NB4 (cell line): ENCODE measurements around the gene MPPE1.

ENCODE experiments used
- TF ChIP-seq, protein P1 (sequence below): IDR thresholded peaks from 2 replicates; pipeline ENCODE4 v1.6.1; 2011; ENCODE audit warnings: low read depth, low read length
- TF ChIP-seq, protein P2 (sequence below): IDR thresholded peaks from one replicate; pipeline ENCODE4 v1.5.1; 2012; ENCODE audit warnings: low read depth, low read length

DNA sequence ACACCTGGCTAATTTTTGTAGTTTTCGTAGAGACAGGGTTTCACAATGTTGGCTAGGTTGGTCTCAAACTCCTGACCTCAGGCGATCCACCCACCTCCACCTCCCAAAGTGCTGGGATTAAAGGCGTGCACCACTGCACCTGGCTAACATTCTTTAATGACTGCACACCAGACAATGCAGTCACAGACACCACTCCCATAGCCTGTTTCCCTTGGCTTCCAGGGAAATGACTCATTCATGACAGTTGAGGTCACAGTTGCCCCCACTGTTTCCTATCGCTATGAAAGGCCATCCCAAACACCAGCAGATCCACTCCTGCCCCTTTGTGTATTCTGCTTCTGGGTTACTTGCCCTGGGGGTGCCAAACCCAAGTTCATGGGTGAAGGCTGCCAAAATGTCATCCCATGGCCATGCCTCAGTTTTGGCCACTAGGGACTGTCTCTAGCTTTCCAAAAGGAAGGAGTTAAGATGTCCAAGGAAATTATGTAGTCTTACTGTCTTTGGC is 48.2 kb downstream of the MPPE1 start:
- TF ChIP-seq, protein P1, sequence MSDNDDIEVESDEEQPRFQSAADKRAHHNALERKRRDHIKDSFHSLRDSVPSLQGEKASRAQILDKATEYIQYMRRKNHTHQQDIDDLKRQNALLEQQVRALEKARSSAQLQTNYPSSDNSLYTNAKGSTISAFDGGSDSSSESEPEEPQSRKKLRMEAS, result no peak
- TF ChIP-seq, protein P2, sequence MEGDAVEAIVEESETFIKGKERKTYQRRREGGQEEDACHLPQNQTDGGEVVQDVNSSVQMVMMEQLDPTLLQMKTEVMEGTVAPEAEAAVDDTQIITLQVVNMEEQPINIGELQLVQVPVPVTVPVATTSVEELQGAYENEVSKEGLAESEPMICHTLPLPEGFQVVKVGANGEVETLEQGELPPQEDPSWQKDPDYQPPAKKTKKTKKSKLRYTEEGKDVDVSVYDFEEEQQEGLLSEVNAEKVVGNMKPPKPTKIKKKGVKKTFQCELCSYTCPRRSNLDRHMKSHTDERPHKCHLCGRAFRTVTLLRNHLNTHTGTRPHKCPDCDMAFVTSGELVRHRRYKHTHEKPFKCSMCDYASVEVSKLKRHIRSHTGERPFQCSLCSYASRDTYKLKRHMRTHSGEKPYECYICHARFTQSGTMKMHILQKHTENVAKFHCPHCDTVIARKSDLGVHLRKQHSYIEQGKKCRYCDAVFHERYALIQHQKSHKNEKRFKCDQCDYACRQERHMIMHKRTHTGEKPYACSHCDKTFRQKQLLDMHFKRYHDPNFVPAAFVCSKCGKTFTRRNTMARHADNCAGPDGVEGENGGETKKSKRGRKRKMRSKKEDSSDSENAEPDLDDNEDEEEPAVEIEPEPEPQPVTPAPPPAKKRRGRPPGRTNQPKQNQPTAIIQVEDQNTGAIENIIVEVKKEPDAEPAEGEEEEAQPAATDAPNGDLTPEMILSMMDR, result no peak
